ENCODE data around the gene ZNF750.

The ZNF750 gene

DNA sequence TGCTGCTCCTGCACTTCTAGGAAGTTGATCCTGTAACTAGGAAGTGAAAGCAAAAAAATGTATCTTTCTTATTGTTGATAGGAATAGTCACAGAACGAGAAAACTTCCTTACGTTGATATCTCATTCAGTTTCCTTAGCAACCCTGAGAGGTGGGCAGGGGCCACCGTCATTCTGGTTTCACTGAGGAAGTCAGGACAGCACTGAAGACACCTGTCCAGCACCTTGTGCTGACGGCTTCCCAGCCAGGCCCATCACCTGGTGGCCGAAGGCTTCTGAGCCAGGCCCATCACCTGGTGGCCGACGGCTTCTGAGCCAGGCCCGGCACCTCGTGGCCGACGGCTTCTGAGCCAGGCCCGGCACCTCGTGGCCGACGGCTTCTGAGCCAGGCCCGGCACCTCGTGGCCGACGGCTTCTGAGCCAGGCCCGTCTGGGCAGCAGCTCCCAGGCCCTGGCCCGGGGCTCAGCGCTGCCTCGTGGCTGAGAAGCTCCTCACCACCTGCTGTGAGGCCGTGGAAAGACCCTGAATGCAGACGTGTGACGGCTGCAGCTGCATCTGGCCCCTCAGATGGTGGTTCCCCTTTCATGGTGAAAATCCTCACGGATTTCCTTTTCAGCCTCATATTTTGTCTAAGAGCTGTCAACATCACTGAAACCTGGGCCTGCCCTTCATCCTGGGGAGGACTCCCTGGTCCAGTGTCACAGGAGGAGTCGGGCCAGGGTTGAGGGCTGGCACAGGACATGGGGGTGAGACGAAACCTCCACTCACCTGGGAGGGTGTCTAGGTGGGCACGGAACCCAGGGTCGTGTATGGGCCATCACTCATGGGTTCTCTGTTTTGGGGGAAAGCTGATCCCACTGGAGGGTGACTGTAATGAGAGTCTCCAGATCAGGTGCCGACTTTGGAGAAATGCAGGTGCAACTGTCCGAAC, 33.0 kb upstream of the ZNF750 start:
- no peak for DNase-seq (ENCODE audit: low read depth, low spot score)
- in situ Hi-C loops (cut with HindIII; ENCODE audit: low sequenced_read_pairs): no loop called here
- H3K4me3 ChIP-seq (ENCODE audit: low read depth, low read length): no peak overlapping the region
- TF ChIP-seq, protein P1, sequence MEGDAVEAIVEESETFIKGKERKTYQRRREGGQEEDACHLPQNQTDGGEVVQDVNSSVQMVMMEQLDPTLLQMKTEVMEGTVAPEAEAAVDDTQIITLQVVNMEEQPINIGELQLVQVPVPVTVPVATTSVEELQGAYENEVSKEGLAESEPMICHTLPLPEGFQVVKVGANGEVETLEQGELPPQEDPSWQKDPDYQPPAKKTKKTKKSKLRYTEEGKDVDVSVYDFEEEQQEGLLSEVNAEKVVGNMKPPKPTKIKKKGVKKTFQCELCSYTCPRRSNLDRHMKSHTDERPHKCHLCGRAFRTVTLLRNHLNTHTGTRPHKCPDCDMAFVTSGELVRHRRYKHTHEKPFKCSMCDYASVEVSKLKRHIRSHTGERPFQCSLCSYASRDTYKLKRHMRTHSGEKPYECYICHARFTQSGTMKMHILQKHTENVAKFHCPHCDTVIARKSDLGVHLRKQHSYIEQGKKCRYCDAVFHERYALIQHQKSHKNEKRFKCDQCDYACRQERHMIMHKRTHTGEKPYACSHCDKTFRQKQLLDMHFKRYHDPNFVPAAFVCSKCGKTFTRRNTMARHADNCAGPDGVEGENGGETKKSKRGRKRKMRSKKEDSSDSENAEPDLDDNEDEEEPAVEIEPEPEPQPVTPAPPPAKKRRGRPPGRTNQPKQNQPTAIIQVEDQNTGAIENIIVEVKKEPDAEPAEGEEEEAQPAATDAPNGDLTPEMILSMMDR (IDR thresholded peaks at IDR 0.05; ENCODE audit: low read depth, low read length): no peak

DNA sequence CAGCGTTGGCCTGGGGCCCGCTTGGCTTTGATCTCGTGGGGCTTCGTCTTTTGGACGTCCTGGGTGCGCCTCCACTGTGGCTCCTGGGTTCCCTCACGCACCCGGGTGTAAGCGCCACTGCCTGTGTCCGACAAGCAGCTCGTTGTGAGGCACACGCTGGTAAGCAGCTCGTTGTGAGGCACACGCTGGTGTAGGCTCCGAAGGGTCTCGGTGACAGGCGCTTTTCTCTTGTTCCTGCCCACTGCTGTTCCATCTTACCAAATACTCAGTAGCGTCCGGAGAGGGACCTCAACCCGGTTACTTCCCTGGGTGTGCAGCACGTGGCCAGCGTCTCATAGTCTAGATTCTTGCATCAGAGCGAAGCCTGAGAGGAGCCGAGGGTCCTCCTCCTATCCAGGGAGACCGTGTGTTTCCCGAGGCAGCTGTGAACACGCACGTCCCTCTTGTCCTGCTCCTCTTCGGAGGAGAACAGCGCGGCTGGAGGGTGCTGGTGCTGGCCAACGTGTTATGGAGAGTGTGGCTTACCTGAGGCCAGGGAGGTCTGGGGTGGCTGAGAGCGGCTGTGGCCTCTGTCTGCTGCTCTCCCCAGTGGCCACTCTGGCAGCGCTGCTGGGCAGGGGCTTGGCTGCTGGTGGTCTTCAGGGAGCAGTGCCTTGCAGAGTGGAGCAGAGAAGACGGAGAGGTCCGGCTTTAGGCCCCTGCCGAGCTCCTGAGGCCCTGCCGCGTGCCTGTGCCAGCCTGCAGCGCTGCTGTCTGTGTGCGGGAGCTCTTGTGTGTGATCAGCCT, 32.1 kb upstream of the ZNF750 start:
- in situ Hi-C loops (cut with HindIII; ENCODE audit: low sequenced_read_pairs): no loop called here
- H3K4me3 ChIP-seq (ENCODE audit: low read depth, low read length): no peak overlapping the region

DNA sequence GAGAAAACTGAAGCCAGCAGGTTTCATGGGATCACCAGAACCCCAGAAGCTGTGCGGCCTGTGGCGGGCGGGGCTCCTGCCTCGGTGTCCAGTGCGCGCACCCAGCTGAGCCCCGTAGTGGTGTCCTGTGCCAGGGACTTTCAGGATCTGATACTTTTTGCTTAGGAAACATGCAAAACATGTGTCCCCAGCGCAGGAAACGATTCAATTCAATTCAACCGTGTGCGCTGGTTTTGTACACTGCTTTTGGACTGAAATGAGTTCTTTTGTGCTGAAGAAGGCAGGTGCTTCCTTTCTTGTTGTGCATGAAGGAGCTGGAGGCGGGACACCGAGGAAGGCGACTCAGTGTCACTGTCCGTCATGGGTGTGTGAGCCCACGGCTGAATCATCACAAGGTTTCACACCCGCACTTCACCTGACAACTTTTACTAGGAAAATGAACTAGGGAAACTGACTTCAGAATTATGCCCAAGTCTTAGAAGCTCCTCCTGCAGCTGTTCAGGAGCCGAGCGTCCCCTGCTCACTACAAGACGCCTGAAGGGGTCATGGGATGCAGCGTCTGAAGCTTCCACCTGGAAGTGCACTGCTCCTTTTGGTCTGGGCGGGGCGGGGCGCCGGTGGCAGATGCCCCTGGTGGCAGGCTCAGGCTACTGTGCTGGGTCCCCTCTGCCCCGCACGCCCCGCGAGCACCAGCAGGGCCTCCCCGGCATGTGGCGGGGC, 31.4 kb upstream of the ZNF750 start:
- H3K4me3 ChIP-seq (ENCODE audit: low read depth, low read length): no peak overlapping the region
- TF ChIP-seq, protein P1 (IDR thresholded peaks at IDR 0.05; ENCODE audit: low read depth, low read length): no peak
- DNase-seq (ENCODE audit: low read depth, low spot score): no peak
- in situ Hi-C loops (cut with HindIII; ENCODE audit: low sequenced_read_pairs): no loop called here

More for the DNA sequence above, 32.1 kb upstream of the ZNF750 start:
- TF ChIP-seq, protein P1 (IDR thresholded peaks at IDR 0.05; ENCODE audit: low read depth, low read length): no peak
- DNase-seq (ENCODE audit: low read depth, low spot score): no peak

DNA sequence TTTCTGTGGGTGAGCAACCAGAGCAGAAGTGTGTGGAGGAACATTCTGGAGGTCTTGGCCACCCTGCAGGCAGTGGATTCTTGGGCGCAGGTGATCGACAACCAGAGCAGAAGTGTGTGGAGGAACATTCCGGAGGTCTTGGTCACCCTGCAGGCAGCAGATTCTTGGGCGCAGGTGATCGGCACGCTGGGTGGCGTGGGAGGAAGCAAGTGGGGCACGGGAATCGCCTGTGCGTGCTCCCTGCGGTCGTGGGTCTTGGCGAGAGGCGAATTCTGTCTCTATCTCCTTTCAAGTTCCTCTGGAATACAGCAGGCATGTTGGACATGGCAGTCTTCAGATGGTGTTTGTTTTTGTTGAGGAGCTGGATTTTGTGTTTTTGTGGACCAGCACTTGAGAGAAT, 30.7 kb upstream of the ZNF750 start:
- TF ChIP-seq, protein P1 (IDR thresholded peaks at IDR 0.05; ENCODE audit: low read depth, low read length): no peak
- in situ Hi-C loops (cut with HindIII; ENCODE audit: low sequenced_read_pairs): no loop called here
- no peak overlapping the region for H3K4me3 ChIP-seq (ENCODE audit: low read depth, low read length)
- no peak for DNase-seq (ENCODE audit: low read depth, low spot score)

DNA sequence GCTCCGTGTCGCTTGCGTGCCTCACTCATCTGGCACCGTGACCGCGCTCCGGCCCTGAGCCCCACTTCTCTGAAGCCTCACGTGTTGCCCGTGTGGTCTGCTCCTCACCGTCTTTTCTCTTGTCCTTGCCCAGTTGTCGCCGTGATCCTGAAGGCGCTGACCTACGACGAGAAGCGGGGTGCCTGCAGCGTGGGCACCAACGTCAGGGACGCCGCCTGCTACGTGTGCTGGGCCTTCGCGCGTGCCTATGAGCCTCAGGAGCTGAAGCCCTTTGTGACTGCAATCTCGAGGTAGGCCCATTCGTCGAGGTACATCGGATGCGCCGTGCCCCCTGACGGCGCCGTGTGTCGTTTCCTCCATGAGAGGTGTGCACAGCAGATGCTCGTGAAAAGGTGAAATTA, 30.3 kb upstream of the ZNF750 start:
- in situ Hi-C loops (cut with HindIII; ENCODE audit: low sequenced_read_pairs): no loop called here
- DNase-seq (ENCODE audit: low read depth, low spot score): no peak
- H3K4me3 ChIP-seq (ENCODE audit: low read depth, low read length): no peak overlapping the region
- TF ChIP-seq, protein P1 (IDR thresholded peaks at IDR 0.05; ENCODE audit: low read depth, low read length): no peak

DNA sequence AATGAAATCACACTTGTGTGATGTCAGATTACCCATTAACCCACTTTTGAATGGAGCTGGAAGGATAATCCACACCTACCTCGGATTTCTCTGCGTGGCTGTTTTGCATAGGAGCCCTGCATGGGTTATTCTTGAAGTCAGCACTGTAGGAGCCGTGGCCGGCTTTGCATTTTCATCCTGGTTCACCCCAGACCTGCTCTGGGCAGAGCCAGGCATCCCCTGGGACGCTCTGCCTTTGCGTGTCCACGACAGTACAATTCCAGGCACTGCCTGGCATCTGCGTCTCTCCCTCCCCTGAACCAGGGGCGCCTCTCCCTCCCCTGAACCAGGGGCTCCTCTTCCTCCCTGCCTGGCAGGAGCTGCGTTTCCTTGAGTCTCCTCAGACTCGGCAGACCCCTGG, 29.7 kb upstream of the ZNF750 start:
- TF ChIP-seq, protein P1 (IDR thresholded peaks at IDR 0.05; ENCODE audit: low read depth, low read length): no peak
- in situ Hi-C loops (cut with HindIII; ENCODE audit: low sequenced_read_pairs): no loop called here

More for the DNA sequence above, 29.7 kb upstream of the ZNF750 start:
- no peak overlapping the region for H3K4me3 ChIP-seq (ENCODE audit: low read depth, low read length)
- no peak for DNase-seq (ENCODE audit: low read depth, low spot score)

Data from astrocyte of the spinal cord (primary cell).